Measurements from ENCODE around the gene EFEMP2.

Gene EFEMP2

DNA sequence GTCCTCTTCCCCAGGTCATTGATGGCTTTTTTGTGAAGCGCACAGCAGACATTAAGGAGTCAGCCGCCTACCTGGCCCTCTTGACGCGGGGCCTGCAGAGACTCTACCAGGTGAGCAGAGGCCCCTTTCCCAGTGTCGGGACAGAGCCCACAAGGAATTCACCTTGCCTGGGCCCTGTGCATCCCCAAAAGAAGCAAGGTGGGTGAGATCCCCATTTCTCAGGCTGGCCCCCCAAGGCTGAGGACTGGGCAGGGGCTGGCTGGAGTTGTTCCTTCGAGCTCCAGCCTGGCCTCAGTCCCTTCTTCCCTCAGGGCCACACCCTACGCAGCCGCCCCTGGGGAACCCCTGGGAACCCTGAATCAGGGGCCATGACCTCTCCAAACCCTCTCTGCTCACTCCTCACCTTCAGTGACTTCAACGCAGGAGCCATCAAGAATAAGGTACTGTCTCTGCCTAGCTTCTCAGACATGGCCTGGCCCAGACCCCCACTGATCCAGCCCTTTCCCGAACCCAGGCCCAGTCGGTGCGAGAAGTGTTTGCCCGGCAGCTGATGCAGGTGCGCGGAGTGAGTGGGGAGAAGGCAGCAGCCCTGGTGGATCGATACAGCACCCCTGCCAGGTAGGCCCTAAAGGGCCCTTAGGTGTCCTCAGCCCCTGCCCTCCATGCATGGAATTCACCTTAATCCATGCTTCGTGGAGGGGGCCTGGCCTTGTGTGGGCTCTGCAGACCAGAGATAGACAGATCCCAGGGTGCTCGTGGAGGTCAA is 7.7 kb downstream of the EFEMP2 start:
- DNase-seq, result peak; percentile 32

GRCh38 chr11:65863889-65864705 is 8.5 kb downstream of the EFEMP2 start:
- peak; percentile 37 for DNase-seq

GRCh38 chr11:65862941-65863888 is 9.4 kb downstream of the EFEMP2 start:
- peak; percentile 39 for DNase-seq

DNA sequence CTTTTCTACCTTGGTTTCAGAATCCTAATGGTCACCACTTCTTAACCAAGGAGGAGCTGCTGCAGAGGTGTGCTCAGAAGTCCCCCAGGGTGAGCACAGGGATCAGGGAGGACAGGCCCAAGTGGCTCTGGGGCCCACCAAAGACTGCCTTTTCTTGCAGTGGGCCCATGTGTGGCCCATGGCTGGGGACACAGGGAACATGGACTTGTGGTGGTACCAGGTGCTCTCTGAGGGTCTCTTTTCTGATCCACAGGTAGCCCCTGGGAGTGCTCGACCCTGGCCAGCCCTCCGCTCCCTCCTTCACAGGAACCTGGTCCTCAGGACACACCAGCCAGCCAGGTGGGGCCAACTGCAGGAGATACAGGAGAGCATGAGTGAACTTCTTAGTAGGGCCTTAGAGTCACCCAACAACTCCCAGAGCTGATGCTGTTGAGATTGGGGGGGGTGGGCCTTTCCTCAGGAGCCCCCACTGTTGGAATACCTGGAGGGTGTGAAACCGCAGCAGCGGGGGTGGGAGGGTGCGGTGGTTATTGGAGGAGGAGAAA is 10.3 kb downstream of the EFEMP2 start:
- peak; percentile 25 for DNase-seq

- peak; percentile 35 for DNase-seq
Measured at GRCh38 chr11:65861533-65862183, 10.9 kb downstream of the EFEMP2 start.

DNA sequence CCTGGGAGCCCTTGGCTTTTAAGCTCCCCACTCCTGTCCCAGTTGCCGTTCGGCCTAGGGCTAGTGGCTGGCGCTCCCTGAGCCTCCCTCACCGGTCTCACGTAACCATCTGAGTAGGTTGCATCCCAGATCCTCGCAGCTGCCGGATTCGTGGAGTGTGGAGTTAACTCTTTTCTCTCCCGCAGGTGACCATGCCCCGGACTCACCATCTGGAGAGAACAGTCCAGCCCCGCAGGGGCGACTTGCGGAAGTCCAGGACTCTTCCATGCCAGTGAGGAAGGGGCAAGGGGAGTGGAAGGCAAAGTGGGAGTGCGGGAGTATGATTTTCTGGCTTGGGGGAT is 11.5 kb downstream of the EFEMP2 start:
- peak; percentile 29 for DNase-seq

DNA sequence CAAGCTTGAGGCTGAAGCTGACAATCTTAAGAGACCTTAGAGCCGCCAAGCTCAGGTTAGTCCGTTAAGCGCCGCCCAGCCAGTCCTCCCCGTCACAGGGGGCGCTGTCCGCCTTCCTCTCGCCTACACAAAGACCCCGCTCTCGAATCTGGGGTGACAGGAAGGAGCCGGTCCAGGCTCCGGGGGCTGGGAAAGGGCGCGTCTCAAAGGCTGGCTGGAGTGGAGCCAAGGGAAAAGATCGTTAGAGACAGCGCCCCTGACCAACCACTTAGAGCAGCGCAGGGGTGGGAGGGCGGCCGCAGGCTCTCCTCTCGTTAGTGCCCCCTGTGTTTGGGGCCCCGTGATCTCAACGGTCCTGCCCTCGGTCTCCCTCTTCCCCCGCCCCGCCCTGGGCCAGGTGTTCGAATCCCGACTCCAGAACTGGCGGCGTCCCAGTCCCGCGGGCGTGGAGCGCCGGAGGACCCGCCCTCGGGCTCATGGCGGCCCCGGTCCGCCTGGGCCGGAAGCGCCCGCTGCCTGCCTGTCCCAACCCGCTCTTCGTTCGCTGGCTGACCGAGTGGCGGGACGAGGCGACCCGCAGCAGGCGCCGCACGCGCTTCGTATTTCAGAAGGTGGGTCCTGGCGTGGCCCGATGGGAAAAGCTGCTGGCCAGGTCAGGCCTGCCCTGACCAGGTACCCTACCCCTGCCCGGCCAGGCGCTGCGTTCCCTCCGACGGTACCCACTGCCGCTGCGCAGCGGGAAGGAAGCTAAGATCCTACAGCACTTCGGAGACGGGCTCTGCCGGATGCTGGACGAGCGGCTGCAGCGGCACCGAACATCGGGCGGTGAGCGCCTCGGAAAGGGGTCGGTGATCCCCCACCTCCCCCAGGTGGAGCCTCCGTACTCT is 12.1 kb downstream of the EFEMP2 start, which contains the start of gene MUS81:
MUS81 (plus strand) TSS at position 156 of the 887 bp plus-strand sequence; CDS start at position 477, 321 bp downstream.
- peak; percentile 98 for DNase-seq

GRCh38 chr11:65859812-65860277 is 12.8 kb downstream of the EFEMP2 start:
- DNase-seq, result no peak

- DNase-seq, result peak; percentile 99
Measured at GRCh38 chr11:65859095-65859811, 13.3 kb downstream of the EFEMP2 start.

- DNase-seq, result no peak
Measured at GRCh38 chr11:65858681-65859087, 13.9 kb downstream of the EFEMP2 start.

DNA sequence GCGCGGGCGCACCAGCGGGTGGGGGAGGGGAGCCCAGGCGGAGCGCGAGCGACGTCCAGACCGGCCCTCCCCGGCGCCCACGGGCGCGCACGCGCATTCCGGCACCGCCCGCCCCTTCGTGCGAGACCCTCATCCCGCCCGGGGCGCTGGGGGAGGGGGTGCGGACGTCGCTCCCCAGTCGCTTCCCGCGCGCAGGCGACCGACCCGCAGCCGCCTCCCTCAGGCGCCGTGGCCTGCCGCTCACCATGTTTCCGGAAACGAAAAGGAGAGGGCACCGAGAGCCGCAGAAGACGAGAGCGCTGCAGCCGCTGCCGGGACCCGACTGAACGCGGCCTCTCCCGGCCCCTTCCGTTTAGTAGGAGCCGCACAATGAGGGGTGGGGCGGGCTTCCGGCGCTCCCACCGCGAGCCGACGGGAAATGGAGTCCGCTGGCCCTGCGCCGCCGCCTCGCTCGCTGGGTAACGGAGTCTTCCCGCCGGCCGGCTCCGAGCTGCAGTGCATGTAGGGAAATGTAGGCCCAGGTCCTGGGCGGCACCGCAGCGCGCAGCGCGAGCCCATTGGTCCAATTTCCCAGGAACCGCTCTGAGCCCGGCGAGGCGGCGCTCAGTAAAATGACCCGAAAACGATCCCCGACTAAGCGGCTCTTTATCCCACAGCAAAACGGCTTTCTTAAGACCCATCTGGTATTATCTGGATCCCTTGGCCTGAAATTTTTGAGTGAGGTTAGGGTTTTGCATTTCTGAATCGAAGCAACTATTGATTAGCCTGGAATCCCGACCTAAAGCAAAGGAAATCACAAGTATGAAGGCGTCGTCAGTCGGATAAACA is 14.5 kb downstream of the EFEMP2 start, which contains the start of gene CFL1:
CFL1 (minus strand) TSS at position 328 of the 828 bp plus-strand sequence; CDS start at position 247, 81 bp downstream.
- DNase-seq, result peak; percentile 99

DNA sequence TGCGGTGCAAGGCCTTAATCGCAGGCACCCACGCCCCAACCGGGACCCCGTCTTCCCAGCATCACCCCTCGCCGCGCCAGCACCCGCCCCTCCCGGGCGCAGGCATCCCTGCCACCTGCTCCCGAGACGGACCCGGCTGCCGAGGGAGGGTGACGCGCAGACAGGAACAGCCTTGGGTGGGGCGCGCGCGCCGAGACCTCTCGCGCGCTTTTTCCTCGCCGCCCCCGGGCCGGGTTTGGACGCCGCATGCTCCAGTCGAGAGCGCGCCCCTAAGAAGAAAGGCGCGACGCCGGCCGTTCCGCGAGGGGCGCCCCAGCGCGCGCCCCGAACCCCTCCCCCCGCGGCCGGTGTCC is 15.1 kb downstream of the EFEMP2 start:
- DNase-seq, result peak; percentile 70

DNA sequence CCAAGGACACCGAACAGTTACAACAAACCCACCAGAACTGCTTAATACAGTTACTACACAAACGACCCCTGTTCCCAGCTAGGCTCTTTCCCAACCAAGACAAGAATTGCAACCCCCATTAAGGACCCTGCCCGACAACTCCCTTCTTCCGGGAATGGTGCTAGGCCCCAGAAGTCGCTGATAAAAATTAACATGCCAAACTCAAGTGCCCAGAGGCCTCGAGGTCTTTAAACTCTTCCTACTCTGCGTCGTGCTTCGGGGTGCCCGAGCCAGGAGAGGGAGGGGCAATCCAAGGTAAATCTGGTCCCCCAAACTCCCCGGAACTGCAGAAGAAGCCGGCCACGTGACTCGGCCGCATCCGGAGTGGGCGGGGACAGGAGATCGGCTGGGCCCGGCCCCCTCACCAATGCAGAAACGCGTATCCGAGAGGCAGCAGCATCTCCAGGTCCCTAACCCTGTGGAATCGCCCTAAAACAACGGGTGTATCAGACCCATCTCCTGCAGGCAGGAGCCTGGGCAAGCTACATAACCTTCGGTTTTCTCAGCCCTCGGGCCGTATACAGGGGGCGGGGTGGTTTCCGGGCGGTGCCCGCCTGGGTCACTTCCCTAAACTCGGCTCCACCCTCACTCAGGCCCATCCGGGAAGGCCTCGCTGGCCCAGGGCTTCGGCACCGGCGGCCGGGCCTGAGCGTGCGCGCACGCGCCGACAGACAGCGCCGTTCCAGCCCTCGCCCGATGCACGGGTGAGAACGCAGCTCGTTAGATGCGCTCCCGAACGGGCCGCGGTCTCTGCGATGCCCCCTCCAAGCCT is 15.7 kb downstream of the EFEMP2 start:
- DNase-seq, result peak; percentile 83

- no peak for DNase-seq
Measured at GRCh38 chr11:65855927-65856363, 16.7 kb downstream of the EFEMP2 start.

DNA sequence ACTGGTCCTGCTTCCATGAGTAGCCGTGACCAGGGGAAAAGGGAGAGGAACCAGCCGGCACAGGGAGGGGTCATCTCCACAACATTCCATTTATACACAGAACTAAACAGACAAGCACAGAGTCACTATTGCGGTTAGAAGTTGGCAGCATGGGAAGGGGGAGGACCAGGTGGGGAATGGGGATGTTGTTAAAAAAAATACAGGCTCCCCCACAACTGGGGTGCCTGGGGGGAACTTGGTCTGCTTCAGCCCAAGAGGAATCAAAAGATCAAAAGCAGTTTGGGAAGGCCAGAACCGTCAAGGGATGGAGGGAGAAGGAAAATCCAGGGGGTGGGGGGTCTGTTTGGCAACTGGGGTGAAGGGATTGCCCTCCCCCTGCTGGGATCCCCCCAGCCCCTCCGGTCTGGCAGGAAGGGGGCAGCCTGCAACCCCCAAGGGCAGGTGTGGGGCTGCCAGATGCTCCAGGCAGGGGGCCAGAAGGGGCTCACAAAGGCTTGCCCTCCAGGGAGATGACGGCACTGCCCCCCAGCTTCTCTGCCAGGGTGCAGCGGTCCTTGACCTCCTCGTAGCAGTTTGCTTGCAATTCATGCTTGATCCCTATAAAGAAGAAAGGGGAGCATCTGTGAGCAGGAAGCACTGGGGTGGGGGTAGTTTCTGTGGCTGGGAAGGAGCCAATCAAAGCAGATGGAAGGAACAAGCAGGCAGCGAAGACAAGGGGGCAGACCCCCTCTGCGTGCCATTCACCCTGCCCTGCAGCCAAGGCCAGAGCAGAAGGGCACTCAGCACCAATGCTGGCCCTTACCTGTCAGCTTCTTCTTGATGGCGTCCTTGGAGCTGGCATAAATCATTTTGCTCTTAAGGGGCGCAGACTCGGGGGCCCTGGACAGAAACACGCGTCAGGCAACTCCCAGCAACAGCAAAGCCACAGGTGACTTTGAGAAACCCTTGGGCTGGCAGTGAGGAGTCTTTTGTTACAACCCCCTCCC is 17.5 kb downstream of the EFEMP2 start:
- no peak for DNase-seq

GRCh38 chr11:65854161-65854592 is 18.4 kb downstream of the EFEMP2 start:
- no peak for DNase-seq
